ENCODE measurements around the gene DDX39A.
"Not testable (repeated sequence)": the region's sequence is repeated elsewhere in the genome, so short reads cannot be mapped to it uniquely, and the experiment has no call there.

Gene DDX39A

DNA sequence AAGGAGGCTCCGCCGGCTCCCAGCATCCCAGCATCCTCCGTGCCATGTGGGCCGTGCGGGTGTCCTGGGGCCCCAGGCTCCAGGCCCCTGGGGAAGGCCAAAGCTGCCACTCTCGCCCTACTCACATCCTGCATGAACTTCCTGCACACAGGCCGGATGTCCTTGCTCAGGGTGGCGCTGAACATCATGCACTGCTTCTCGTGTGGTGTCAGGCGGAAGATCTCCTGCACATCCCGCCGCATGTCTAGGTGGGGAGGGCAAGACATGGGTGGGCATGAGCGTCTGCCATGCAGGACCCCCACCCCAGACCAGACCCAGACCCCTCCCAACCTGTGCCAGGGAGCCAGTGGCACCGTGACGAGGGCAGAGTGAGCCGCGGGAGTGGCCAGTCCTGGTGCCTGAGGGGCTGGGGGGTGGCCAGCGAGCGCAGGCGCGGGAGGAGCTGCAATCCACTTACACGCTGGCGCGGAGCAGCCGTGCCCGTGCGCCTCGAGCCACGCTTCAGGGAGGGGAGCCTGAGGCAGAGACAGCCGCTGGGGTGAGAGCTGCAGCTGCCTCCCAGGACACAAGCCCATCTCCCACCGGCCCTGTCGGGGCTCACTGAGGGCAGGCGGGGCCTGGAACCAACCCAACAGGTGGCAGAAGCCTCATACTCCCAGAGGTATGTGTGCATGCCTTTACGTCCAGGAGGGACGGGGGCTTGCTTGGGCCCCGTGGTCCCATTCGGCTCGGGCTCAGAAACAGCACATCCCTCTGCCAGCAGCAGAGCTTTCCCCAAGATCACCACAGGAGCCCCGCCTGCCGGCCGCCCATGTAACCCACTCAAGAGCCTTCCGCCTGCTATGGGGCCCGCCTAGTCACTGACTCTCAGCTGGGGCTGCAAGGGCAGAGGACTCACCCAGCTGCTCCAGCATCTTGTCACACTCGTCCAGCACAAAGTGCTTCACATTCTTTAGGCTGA lies 8.8 kb downstream of the DDX39A start:
- no peak overlapping the region for H3K4me3 ChIP-seq (ENCODE audit: low read depth, low read length)
- no peak for DNase-seq (ENCODE audit: low read depth)

DNA sequence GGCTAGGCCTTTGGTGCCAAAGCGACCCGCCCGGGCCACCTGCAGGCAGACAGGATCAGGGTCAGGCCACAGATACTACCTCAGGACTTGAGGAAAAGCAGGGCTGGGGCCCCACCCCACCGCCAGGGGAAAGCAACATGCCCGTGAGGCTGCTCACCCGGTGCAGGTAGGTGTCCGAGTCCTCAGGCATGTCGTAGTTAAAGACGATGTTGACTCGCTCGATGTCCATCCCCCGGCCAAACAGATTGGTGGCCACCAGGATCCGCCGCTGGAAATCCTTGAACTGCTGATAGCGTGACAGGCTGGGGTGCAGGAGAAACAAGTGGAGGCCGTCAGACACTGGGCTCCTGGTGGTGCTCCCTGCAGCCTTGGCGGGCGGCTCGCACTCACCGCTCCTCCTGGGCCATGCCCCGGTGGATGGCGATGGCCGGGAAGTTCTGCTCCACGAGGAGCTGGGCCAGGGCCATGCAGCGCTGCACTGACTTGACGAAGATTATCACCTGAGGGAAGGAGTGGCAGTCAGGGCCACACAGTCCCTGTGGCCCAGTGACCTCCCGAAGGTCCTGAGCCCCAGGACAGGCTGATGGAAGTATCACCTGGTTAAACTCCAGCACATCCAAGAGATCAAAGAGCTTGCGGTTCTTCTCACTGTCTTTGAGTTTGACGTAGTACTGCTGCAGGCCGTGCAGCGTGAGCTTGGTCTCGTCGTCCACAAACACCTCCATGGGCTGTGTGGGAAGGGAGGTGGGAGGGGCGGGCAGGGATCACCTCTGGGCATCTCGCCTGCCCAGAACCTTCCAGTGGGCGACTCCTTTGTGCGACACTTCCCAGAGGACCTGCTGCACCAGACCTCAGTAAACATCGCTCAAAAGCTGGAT lies 9.8 kb downstream of the DDX39A start:
- DNase-seq (ENCODE audit: low read depth): no peak
- H3K4me3 ChIP-seq (ENCODE audit: low read depth, low read length): no peak overlapping the region

DNA sequence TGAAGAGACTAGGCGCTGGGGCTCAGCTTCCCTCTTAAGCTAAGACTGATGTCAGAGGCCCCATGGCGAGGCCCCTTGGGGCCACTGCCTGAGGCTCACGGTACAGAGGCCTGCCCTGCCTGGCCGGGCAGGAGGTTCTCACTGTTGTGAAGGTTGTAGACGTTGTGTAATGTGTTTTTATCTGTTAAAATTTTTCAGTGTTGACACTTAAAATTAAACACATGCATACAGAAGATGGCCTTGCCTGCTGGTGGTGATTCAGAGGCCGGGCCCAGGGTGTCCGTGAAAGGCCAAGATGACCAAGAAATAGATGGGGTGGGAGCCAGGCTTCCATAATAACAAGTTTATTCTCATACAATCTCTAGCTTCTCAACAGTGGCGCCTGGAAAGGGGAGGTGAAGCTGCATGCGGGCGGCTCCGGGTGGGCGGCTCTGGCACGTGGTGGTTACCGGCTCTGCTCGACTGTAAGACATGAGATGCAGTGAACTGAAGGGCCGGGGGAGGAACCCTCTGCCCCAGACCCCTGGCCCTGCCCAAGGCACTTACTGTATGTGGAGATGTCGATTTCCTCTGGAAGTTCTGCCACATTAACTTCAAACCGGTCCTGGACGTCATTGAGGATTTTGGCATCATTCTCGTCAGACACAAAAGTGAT lies 10.5 kb downstream of the DDX39A start:
- no peak overlapping the region for H3K4me3 ChIP-seq (ENCODE audit: low read depth, low read length)
- no peak for DNase-seq (ENCODE audit: low read depth)

DNA sequence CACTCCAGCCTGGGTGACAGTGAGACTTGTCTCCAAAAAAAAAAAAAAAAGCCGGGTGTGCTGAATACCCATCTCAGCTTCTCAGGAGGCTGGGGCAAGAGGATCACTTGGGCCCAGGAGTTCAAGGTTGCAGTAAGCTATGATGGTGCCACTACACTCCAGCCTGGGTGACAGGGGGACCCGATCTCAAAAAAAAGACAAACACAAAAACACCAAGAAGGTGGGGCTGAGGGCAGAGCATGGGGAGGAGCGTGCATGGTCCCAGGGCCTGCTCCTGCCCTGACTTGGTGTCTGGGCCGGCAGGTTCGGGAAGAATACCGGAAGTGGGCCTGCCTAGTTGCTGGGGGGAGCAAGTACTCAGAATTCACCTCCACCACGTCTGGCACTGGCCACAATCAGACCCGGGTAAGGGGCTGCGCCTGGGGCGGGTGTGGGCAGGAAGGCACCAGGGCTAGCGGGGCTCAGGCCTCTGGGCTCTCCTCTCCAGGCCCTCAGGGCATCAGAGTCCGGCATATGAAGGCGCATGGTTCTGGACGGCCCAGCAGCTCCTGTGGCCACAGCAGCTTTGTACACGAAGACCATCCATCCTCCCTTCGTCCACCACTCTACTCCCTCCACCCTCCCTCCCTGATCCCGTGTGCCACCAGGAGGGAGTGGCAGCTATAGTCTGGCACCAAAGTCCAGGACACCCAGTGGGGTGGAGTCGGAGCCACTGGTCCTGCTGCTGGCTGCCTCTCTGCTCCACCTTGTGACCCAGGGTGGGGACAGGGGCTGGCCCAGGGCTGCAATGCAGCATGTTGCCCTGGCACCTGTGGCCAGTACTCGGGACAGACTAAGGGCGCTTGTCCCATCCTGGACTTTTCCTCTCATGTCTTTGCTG lies 11.3 kb downstream of the DDX39A start:
- H3K4me3 ChIP-seq (ENCODE audit: low read depth, low read length): no peak overlapping the region
- no peak for DNase-seq (ENCODE audit: low read depth)

DNA sequence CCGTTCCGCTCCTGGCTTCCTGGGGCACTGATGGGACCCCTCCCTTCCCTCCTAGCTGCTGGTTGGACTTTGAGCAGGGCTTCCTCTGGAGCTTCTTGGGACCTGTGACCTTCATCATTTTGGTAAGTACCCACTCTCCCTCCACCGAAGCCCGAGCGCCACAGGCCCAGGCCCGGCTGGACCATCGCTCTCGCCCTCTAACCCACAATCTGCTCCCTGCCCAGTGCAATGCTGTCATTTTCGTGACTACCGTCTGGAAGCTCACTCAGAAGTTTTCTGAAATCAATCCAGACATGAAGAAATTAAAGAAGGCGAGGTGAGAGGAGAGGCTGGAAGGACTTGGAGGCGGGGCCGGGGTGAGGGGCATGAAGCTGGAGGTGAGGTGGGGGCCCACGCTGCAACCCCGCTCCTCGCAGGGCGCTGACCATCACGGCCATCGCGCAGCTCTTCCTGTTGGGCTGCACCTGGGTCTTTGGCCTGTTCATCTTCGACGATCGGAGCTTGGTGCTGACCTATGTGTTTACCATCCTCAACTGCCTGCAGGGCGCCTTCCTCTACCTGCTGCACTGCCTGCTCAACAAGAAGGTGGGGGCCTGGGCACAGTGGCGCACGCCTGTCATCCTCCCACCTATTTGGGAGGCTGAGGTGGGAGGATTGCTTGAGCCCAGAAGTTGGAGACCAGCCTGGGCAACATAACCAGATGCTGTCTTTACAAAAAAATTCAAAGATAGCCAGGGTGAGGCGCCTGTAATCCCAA lies 12.3 kb downstream of the DDX39A start:
- H3K4me3 ChIP-seq (ENCODE audit: low read depth, low read length): no peak overlapping the region
- no peak for DNase-seq (ENCODE audit: low read depth)

DNA sequence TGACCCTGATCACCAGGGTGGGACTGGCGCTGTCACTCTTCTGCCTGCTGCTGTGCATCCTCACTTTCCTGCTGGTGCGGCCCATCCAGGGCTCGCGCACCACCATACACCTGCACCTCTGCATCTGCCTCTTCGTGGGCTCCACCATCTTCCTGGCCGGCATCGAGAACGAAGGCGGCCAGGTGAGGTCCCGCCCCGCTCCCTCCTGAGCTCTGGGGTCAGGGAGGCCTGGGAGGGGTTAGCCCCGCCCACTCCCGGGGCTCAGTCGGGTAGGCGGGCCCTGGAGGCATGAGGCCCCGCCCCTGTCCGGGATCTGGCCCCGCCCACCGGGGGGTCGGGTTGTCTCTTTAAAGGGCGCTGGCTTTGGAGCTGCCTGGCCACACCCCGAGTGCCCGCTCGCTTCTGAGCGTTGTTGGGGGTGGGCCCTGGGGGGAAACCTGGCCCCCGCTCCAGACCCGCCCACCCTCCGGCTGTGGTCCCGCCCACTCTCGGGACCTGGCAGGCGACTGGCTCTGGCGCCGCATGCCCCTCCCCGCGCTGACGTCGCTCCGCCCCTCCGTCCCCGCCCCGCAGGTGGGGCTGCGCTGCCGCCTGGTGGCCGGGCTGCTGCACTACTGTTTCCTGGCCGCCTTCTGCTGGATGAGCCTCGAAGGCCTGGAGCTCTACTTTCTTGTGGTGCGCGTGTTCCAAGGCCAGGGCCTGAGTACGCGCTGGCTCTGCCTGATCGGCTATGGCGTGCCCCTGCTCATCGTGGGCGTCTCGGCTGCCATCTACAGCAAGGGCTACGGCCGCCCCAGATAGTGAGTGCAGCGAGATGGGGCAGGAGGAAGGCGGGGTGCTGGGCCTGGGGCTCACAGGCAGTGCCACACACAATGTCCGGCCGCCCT lies 13.1 kb downstream of the DDX39A start:
- DNase-seq (ENCODE audit: low read depth): peak; percentile 62
- peak overlapping the region; percentile 33 for H3K4me3 ChIP-seq (ENCODE audit: low read depth, low read length)

DNA sequence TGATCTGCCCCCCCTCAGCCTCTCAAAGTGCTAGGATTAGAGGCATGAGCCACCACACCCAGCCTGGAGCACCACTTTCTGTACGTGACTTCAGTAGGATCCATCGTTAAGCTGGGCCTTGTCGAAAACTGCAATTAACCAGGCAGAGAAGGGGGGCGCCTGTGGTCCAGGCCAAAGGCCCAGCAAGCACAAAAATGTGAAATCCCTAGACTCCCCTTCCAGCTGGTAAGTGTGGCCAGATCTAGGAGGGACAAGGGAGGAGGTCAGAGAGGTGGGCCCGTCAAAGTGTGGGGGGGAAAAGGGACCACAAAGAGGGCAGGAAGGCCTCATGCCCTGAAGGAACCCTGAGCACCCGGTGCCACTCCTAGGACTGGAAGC lies 13.8 kb downstream of the DDX39A start:
- no peak for DNase-seq (ENCODE audit: low read depth)
- H3K4me3 ChIP-seq (ENCODE audit: low read depth, low read length): no peak overlapping the region

DNA sequence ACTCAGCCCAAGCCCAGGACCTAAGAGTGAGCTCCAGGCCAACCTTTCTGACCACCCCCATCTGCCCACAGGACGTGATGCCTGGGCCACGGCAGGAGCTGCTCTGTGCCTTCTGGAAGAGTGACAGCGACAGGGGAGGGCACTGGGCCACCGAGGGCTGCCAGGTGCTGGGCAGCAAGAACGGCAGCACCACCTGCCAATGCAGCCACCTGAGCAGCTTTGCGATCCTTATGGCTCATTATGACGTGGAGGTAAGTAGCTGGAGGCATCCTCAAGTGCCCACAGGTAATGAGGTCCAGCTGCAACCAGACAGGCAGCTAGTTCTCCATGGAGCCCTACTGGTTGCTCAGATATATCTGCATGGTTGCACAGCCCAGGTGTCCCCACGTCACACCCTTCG lies 14.8 kb downstream of the DDX39A start:
- no peak for DNase-seq (ENCODE audit: low read depth)
- H3K4me3 ChIP-seq (ENCODE audit: low read depth, low read length): no peak overlapping the region

DNA sequence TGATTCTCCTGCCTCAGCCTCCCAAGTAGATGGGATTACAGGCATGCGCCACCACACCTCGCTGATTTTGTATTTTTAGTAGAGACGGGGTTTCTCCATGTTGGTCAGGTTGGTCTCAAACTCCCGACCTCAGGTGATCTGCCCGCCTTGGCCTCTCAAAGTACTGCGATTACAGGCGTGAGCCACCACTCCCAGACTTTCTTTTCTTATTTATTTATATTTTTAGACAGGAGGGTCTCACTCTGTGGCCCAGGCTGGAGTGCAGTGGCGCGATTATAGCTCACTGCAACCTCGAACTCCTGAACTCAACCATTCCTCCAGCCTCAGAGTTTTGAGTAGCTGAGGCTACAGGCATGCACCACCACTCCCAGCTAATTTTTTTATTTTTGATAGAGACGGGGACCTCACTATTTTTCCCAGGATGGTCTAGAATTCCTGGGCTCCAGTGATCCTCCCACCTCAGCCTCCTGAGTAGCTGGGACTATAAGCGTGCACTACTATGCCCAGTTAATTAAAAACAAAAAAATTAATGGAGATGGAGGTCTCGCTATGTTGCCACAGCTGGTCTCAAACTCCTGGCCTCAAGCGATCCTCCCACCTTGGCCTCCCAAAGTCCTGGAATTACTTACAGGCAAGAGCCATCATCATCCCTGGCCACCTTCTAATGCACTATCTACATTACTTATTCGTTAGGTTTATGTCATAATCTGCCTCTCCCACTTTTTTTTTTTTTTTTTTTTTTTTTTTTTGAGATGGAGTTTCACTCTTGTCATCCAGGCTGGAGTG lies 15.8 kb downstream of the DDX39A start:
- not testable (repeated sequence) for H3K4me3 ChIP-seq (ENCODE audit: low read depth, low read length)

DNA sequence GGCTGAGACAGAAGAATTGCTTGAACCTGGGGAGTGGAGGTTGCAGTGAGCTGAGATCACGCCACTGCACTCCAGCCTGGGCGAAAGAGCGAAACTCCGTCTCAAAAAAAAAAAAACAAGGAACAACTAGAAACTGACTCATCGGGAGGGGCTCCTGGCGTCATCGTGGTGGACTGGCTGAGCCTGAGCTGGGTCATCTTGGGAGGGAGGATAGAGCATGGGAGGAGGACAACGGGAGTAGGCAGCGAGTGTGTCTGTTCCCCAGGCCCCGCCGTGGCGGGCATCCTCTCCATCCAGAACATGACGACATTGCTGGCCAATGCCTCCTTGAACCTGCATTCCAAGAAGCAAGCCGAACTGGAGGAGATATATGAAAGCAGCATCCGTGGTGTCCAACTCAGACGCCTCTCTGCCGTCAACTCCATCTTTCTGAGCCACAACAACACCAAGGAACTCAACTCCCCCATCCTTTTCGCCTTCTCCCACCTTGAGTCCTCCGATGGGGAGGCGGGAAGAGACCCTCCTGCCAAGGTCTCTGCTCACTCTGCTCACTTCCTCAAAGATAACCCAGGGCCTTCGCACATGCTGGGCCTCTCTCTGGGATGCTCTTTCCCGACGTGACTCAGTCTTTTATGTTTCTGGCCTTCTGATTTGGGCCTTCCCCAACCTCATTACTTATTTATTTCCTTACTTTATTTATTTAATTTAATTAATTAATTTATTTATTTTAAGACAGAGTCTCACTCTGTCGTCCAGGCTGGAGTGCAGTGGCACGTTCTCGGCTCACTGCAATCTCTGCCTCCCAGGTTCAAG lies 16.6 kb downstream of the DDX39A start:
- DNase-seq (ENCODE audit: low read depth): peak; percentile 39
- no peak overlapping the region for H3K4me3 ChIP-seq (ENCODE audit: low read depth, low read length)

More for the DNA sequence above, 15.8 kb downstream of the DDX39A start:
- not testable (repeated sequence) for DNase-seq (ENCODE audit: low read depth)

DNA sequence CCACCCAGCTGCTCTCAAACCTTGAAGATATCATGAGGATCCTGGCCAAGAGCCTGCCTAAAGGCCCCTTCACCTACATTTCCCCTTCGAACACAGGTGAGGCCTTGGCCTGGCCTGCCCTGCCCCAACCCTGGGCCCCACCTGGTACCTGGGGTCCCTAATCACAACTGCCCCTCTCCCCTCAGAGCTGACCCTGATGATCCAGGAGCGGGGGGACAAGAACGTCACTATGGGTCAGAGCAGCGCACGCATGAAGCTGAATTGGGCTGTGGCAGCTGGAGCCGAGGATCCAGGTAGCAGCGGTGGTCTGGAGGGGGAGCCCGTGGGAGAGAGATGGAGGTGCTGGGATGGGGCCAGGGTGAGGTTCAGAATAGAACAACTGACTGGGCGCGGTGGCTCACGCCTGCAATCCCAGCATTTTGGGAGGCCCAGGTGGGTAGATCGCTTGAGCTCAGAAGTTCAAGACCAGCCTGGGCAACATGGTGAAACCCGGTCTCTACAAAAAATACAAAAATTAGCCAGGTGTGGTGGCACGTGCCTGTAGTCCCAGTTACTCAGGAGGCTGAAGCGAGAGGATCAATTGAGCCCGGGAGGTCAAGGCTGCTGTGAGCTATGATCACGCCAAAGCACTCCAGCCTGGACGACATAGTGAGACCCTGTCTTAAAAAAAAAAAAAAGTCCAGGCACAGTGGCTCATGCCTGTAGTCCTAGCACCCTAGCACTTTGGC lies 17.5 kb downstream of the DDX39A start:
- DNase-seq (ENCODE audit: low read depth): no peak

DNA sequence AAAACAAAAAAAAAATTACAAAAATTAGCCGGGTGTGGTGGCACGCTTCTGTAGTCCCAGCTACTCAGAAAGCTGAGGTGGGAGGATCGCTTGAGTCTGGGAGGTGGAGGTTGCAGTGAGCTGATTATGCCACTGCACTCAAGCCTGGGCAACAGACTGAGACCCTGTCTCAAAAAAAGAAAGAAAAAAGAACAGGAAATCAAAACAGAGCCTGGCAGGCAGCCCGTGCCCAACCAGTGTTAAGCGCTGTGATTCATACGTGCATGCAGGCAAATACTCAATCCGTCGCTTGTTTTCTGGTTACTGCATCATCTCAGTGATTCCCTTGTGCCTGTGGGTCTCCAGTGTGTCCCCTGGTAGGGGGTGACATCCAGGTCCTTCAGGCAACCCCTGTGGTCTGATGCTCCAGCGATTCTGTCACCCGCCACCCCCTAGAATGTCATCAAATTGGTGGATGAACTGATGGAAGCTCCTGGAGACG lies 18.1 kb downstream of the DDX39A start:
- H3K4me3 ChIP-seq (ENCODE audit: low read depth, low read length): no peak overlapping the region
- DNase-seq (ENCODE audit: low read depth): no peak

More for the DNA sequence above, 17.5 kb downstream of the DDX39A start:
- H3K4me3 ChIP-seq (ENCODE audit: low read depth, low read length): no peak overlapping the region

DNA sequence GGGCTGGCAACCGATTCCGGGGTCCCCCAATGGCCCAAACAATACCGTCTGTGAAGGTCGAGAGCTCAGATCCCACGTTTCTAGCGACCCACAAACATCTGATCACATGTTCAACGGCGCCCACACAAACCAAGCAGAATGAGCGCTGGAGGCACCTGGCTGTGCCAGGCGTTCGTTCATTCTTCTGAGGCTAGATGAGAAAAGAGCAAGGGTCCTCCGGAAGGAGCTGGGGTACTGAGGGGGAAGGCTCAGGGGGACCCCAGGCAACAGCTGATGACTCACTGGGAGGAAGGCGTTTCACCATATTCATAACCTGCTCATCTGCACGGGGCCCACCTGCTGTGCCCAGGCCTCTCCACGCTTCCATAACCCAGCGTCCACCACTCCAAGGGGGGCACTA lies 22.0 kb downstream of the DDX39A start:
- H3K4me3 ChIP-seq (ENCODE audit: low read depth, low read length); DNase-seq (ENCODE audit: low read depth): not testable (repeated sequence)

DNA sequence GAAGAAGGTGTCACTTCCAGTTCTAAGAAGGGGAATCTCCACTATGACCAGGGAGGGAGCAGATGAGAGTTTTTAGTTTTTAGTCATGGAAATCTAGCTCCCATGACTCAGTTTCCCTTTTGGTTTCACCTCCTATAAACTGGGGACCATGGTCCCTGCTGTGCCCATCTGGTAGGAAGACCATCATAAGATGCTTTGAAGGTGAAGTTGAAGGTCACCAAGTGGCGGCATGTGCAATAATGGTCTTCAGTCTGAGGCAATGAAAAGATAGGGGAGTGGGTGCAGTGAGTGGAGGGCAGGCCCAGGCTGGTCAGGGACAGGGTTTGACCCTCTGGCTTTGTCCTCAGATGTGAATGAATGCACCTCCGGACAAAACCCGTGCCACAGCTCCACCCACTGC lies 22.4 kb downstream of the DDX39A start:
- not testable (repeated sequence) for H3K4me3 ChIP-seq (ENCODE audit: low read depth, low read length); DNase-seq (ENCODE audit: low read depth)

DNA sequence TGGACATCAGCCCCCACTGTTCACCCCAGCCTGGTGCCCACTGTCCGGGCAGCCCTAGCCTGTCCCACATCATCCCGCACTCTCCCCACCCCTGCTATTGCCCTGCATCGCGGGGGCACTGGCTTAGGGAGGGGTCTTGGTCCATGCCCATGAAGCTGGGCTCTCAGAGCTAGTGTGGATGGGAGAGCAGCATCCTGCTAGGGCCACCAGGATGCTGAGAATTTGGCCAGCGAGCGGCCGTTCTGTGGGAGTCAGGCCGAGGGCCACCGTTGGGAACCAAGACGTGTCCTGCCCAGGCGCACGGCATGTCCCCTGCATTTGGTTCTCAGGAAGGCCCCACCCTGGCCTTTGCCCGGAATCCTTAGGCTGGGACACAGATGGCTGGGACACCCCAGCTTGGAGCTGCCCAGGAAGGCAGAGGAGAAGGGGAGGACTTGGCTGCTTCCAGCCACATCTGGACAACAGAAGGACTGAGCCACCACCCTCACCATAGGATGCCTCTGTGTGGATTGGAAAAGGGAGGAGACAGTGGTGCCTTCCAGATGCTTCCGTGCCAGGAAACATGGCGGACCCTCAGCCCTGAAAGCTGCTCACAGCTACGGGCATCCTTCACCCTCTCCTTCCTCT lies 23.3 kb downstream of the DDX39A start:
- H3K4me3 ChIP-seq (ENCODE audit: low read depth, low read length): no peak overlapping the region
- no peak for DNase-seq (ENCODE audit: low read depth)

Measured in skeletal muscle cell (primary cell).